Activated CD8-positive, alpha-beta T cell treated with anti-CD3 and anti-CD28 coated beads for 36 hours (primary cell): ENCODE results near the gene KRT80. TPM values are rescaled to one million over a fixed set of nuclear protein-coding genes. Genes with fewer than 3 reads are reported as not detected.

Source experiments
- ATAC-seq: fragments of 200-7000 bp; cut with Tn5 transposase; one replicate; pipeline ENCODE4 v1.10.0; 2021; ENCODE audit warnings: mild to moderate bottlenecking, moderate library complexity
- CTCF ChIA-PET: fragments of 350-600 bp; sonication (Branson Sonifier 250); formaldehyde crosslinking; loops from one replicate; lab custom pipeline; 2021; ENCODE audit warnings: antibody characterized with exemption; lab: Charles Lee
- POLR2A ChIA-PET: fragments of 350-600 bp; sonication (Branson Sonifier 250); formaldehyde crosslinking; loops from one replicate; lab custom pipeline; 2021; ENCODE audit warnings: antibody characterized with exemption; lab: Charles Lee
- DNase-seq: peaks from one replicate; pipeline ENCODE4 v3.0.0-alpha.2; 2020
- H3K27ac Mint-ChIP-seq: one replicate; pipeline ENCODE4 v1.8.0; 2021; ENCODE audit warnings: mild to moderate bottlenecking, mixed read lengths
- H3K27me3 Mint-ChIP-seq: one replicate; pipeline ENCODE4 v1.8.0; 2021; ENCODE audit warnings: mixed read lengths
- H3K36me3 Mint-ChIP-seq: one replicate; pipeline ENCODE4 v1.8.0; 2021; ENCODE audit warnings: low read depth, mixed read lengths
- H3K4me1 Mint-ChIP-seq: one replicate; pipeline ENCODE4 v1.8.0; 2021; ENCODE audit warnings: low read depth, mixed read lengths
- H3K4me3 Mint-ChIP-seq: one replicate; pipeline ENCODE4 v1.8.0; 2021; ENCODE audit warnings: mild to moderate bottlenecking, moderate library complexity, mixed read lengths
- H3K9me3 Mint-ChIP-seq: one replicate; pipeline ENCODE4 v1.8.0; 2021; ENCODE audit warnings: mixed read lengths
- intact Hi-C: fragments of 100-400 bp; cut with micrococcal nuclease; formaldehyde crosslinking; loops from one replicate; pipeline ENCODE4 v1.10.0; 2022
- total RNA-seq, 2 experiments: library from RNA; stranded (reverse); gene quantifications; one replicate each; pipeline ENCODE4 v1.2.3, GENCODE V29; 2021
- TF ChIP-seq, protein P1 (sequence below): fragments of 200-600 bp; IDR thresholded peaks from one replicate; pipeline ENCODE4 v1.8.0; 2022; ENCODE audit warnings: antibody characterized with exemption, mild to moderate bottlenecking

Gene KRT80
- total RNA-seq, 2 experiments from 2014 or later: not detected

DNA sequence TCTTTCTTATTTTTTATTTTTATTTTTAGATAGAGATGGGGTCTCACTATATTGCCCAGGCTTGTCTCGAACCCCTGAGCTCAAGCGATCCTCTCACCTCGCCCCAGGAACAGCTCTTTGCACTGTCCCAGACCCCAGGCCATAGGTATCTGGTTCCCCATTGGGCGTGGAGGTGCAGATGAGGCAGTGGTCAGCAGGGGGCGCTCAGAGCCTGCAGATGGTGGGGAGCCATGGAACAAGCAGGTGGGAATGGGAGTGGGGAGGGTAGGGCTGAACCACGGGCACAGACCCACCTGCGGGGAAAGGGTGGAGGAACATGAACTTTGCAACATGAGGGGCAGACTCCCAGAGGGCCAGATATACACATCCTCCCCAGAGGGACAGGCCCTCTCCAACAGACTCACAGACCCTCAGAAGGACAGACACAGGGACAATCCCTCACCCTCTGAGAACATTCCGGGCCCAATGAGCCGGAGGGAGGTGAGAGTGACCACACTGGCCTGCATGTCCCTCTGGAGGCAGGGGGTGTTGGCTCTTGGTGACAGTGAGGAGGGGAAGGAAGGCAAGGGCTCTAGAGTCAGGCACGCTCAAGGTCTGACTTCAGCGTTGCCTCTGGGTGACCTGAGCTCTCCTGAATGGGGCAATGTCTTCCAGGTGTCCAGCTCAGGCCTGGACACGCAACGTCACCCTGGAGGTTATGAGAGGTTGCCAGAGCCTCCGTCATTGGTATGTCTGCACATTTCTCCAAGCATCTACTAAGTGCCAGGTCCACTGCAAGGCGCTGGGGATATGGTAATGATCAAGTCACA lies 34.9 kb downstream of the KRT80 start:
- peak; percentile 81 for DNase-seq
- intact Hi-C loops: loop anchor here (5.0 to 10.0 kb wide), 2 partner anchors 170 to 718 kb away; no protein-coding TSS in a partner anchor
- peaks cover 17% of the 10 kb centered on the region for H3K4me1 Mint-ChIP-seq
- no peaks in the 10 kb centered on the region for H3K9me3 Mint-ChIP-seq
- CTCF ChIA-PET: interaction anchor here (0.6 to 5.3 kb wide), 23 partner anchors 9 to 821 kb away, joined by 3 to 36 read pairs (median 4); no protein-coding TSS in a partner anchor
- H3K4me3 Mint-ChIP-seq: no peak overlapping the region
- no peaks in the 10 kb centered on the region for H3K27me3 Mint-ChIP-seq
- peak; percentile 64 for ATAC-seq
- POLR2A ChIA-PET: no interaction called here
- H3K27ac Mint-ChIP-seq: no peak overlapping the region
- H3K36me3 Mint-ChIP-seq: no peaks in the 10 kb centered on the region
- TF ChIP-seq, protein P1, sequence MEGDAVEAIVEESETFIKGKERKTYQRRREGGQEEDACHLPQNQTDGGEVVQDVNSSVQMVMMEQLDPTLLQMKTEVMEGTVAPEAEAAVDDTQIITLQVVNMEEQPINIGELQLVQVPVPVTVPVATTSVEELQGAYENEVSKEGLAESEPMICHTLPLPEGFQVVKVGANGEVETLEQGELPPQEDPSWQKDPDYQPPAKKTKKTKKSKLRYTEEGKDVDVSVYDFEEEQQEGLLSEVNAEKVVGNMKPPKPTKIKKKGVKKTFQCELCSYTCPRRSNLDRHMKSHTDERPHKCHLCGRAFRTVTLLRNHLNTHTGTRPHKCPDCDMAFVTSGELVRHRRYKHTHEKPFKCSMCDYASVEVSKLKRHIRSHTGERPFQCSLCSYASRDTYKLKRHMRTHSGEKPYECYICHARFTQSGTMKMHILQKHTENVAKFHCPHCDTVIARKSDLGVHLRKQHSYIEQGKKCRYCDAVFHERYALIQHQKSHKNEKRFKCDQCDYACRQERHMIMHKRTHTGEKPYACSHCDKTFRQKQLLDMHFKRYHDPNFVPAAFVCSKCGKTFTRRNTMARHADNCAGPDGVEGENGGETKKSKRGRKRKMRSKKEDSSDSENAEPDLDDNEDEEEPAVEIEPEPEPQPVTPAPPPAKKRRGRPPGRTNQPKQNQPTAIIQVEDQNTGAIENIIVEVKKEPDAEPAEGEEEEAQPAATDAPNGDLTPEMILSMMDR: peak; percentile 97

DNA sequence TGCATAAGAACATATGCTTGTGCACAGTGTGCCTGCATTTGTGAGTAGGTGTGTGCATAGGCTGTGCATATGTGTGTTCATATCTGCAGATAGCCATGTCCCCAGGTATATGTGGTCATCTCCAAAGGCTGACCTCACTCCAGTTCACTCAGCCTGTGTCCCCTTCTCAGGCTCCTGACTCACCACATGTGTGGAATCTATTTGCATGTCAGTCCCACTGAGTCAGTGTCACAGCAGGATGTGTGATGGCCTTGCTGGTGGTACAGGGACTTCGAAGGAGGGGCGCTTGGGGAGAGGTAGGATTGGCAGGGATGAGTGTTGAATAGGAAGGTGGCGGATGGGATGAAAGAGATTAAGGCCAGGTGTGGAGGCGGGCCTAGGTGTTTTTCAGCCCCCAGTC lies 35.5 kb downstream of the KRT80 start:
- intact Hi-C loops: loop anchor here (5.0 to 10.0 kb wide), 2 partner anchors 171 to 718 kb away; no protein-coding TSS in a partner anchor
- H3K4me1 Mint-ChIP-seq: peaks cover 15% of the 10 kb centered on the region
- POLR2A ChIA-PET: no interaction called here
- CTCF ChIA-PET: interaction anchor here (0.6 to 5.3 kb wide), 20 partner anchors 9 to 723 kb away, joined by 3 to 36 read pairs (median 4); no protein-coding TSS in a partner anchor
- H3K27me3 Mint-ChIP-seq: peaks cover 5% of the 10 kb centered on the region
- H3K4me3 Mint-ChIP-seq: no peak overlapping the region
- no peak overlapping the region for H3K27ac Mint-ChIP-seq
- ATAC-seq: no peak
- DNase-seq: no peak
- no peaks in the 10 kb centered on the region for H3K36me3 Mint-ChIP-seq
- H3K9me3 Mint-ChIP-seq: no peaks in the 10 kb centered on the region
- TF ChIP-seq, protein P1: no peak

DNA sequence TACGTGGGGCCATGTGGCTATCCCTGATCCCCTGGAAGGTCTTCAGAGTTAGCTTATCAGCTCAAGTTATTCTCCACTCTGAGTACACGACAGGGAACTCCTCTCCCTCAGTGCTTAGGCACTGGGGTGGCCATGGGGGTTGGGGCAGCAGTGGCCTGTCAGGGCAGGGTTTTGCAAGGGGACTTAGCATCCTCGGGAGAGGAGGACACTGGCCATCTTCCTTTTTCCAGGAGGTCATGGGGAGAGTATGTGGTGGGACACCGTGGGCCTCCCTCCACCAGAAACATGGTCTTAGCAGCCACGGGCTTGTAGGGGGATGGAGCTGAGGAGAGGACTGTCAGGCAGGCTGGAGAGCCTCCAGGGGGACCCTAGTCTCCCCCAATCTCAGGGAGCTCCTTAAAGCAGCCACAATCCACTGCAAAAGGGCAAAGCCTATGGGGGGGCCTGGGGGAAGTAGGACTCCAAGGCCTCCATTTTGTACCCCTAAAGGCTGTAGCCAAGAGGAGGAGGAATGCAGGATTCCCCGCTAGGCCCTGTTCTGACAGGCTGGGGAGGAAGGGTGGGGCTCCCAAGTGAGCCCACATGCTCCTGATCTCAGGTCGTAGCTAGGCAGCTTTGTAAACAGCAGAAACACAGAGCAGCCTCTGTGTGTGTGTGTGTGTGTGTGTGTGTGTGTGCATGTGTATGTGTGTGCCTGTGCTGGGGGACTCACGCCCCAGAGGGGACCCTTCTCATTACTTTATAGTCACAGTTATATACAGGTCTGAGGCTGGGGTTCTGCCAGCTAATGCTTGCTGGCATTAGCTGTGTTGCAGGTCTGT lies 36.6 kb downstream of the KRT80 start:
- ATAC-seq: no peak
- no peak for DNase-seq
- ChIA-PET POLR2A (no interaction called here), CTCF (interaction anchor here (0.7 to 2.4 kb wide), 12 partner anchors 17 to 724 kb away, joined by 3 to 10 read pairs (median 3); partner anchors contain the start of gene KRT84)
- H3K27me3 Mint-ChIP-seq: peaks cover 5% of the 10 kb centered on the region
- H3K4me3 Mint-ChIP-seq: no peak overlapping the region
- TF ChIP-seq, protein P1: no peak
- no peaks in the 10 kb centered on the region for H3K36me3 Mint-ChIP-seq
- no peaks in the 10 kb centered on the region for H3K9me3 Mint-ChIP-seq
- peaks cover 12% of the 10 kb centered on the region for H3K4me1 Mint-ChIP-seq
- intact Hi-C loops: loop anchor here (5.0 to 10.0 kb wide), 2 partner anchors 172 to 720 kb away; no protein-coding TSS in a partner anchor
- no peak overlapping the region for H3K27ac Mint-ChIP-seq

DNA sequence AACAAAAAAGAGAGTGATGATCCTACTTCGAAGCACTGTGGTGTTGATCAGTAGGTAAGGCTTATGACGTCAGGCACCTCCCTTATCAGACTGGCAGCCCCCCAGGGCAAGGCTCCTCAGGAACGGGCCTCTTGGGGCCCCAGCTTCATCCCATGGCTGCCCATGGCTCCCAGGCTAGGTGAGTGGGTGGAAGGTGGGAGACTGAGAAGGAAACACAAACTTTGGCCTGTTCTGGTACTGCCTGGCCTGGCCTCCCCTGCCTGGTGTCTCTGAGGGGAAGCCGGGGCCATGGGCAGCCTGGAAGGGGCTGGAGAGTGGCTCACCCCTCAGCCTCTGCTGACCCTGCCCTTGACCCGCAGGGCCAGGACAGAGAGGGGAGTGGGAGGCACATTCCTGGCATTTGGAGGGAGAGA lies 38.9 kb downstream of the KRT80 start:
- Mint-ChIP-seq H3K4me1 (peaks cover 12% of the 10 kb centered on the region), H3K36me3 (no peaks in the 10 kb centered on the region), H3K27me3 (peaks cover 5% of the 10 kb centered on the region), H3K9me3 (no peaks in the 10 kb centered on the region), H3K4me3 (no peak overlapping the region), H3K27ac (no peak overlapping the region)
- TF ChIP-seq, protein P1: no peak
- POLR2A ChIA-PET: no interaction called here
- intact Hi-C loops: loop anchor here (10.0 kb wide), 1 partner anchor 722 kb away; no protein-coding TSS in a partner anchor
- no peak for ATAC-seq
- CTCF ChIA-PET: interaction anchor here (0.6 to 2.4 kb wide), 2 partner anchors 12 to 173 kb away, joined by 3 to 10 read pairs; no protein-coding TSS in a partner anchor
- no peak for DNase-seq
